Left colon (tissue), 2 donors: Measurements from ENCODE around the gene CNIH3. TPM values are rescaled to one million over a fixed set of nuclear protein-coding genes. Genes with fewer than 3 reads are reported as not detected.

Experiments
- ATAC-seq: fragments of 200-7000 bp; cut with Tn5 transposase; one replicate; pipeline ENCODE4 v1.9.1; 2020; ENCODE audit warnings: mild to moderate bottlenecking, moderate library complexity
- DNase-seq, 2 donors: peaks; one replicate each; pipeline ENCODE4 v3.0.0-alpha.2; 2020
- intact Hi-C, 2 donors: fragments of 100-400 bp; cut with DNase I in 1 of 2; cut with micrococcal nuclease in 1 of 2; formaldehyde crosslinking; loops; one replicate each; pipeline versions ENCODE4 v1.11.2 to v1.14.0; 2022; cut with DNase I, micrococcal nuclease
- total RNA-seq, 2 donors: library from RNA; stranded (reverse); fragmentation: NEBNext Ultra II Directional; extraction: Animal tissue kit (Norgen Biotek cat#: 25700); gene quantifications; one replicate each; pipeline ENCODE4 v1.2.1, GENCODE V29; 2021
- donor health status: DM: no; HTN: no; CAD: no.
- donor health status: DM: yes; HTN: yes; CAD: no.

Gene CNIH3
- total RNA-seq, 2 donors from 2014 or later = 0.95 to 1.5 TPM

GRCh38 chr1:224753491-224753890 is 137.4 kb downstream of the CNIH3 start:
- DNase-seq = no peak
- intact Hi-C loops = no loop called here
- ATAC-seq = no peak

- DNase-seq = no peak
- ATAC-seq = no peak
- intact Hi-C loops = no loop called here
Measured at GRCh38 chr1:224755586-224755985, 139.5 kb downstream of the CNIH3 start.

- ATAC-seq (no peak), DNase-seq (no peak)
- intact Hi-C loops = no loop called here
Measured at GRCh38 chr1:224757508-224757907, 141.4 kb downstream of the CNIH3 start.

GRCh38 chr1:224759135-224759534 is 143.0 kb downstream of the CNIH3 start:
- ATAC-seq (no peak), DNase-seq (no peak)
- intact Hi-C loops = no loop called here

- DNase-seq = no peak
- ATAC-seq = no peak
- intact Hi-C loops = no loop called here
Measured at GRCh38 chr1:224759681-224760091, 143.6 kb downstream of the CNIH3 start.

GRCh38 chr1:224760163-224760562 is 144.0 kb downstream of the CNIH3 start:
- no peak for ATAC-seq
- intact Hi-C loops = no loop called here
- no peak for DNase-seq

- no peak for ATAC-seq
- intact Hi-C loops = no loop called here
- no peak for DNase-seq
Measured at GRCh38 chr1:224761245-224761644, 145.1 kb downstream of the CNIH3 start.

- intact Hi-C loops = no loop called here
- DNase-seq = no peak
- ATAC-seq = no peak
Measured at GRCh38 chr1:224762046-224762445, 145.9 kb downstream of the CNIH3 start.

- no peak for ATAC-seq
- DNase-seq = no peak
- intact Hi-C loops = no loop called here
Measured at GRCh38 chr1:224762701-224763100, 146.6 kb downstream of the CNIH3 start.

GRCh38 chr1:224763126-224763775 is 147.1 kb downstream of the CNIH3 start:
- intact Hi-C loops = no loop called here
- DNase-seq (no peak), ATAC-seq (no peak)

GRCh38 chr1:224766266-224766665 is 150.1 kb downstream of the CNIH3 start:
- intact Hi-C loops = no loop called here
- ATAC-seq = no peak
- no peak for DNase-seq

- ATAC-seq (no peak), DNase-seq (no peak)
- intact Hi-C loops = no loop called here
Measured at GRCh38 chr1:224767031-224767430, 150.9 kb downstream of the CNIH3 start.

- intact Hi-C loops = no loop called here
- DNase-seq (no peak), ATAC-seq (no peak)
Measured at GRCh38 chr1:224767676-224768075, 151.6 kb downstream of the CNIH3 start.

GRCh38 chr1:224768971-224769370 is 152.9 kb downstream of the CNIH3 start:
- no peak for ATAC-seq

GRCh38 chr1:224769452-224770335 is 153.6 kb downstream of the CNIH3 start:
- ATAC-seq (no peak), DNase-seq (no peak)

More at GRCh38 chr1:224768971-224769370, 152.9 kb downstream of the CNIH3 start:
- DNase-seq = no peak
- intact Hi-C loops = no loop called here

GRCh38 chr1:224770336-224770693 is 154.2 kb downstream of the CNIH3 start:
- ATAC-seq = no peak
- no peak for DNase-seq
- intact Hi-C loops = no loop called here

More at GRCh38 chr1:224769452-224770335, 153.6 kb downstream of the CNIH3 start:
- intact Hi-C loops = no loop called here

GRCh38 chr1:224773646-224774045 is 157.5 kb downstream of the CNIH3 start:
- intact Hi-C loops = no loop called here
- DNase-seq (no peak), ATAC-seq (no peak)

GRCh38 chr1:224774378-224774777 is 158.3 kb downstream of the CNIH3 start:
- ATAC-seq (no peak), DNase-seq (no peak)
- intact Hi-C loops = no loop called here

GRCh38 chr1:224777180-224777579 is 161.1 kb downstream of the CNIH3 start:
- intact Hi-C loops = no loop called here
- ATAC-seq = no peak
- no peak for DNase-seq

GRCh38 chr1:224779536-224779935 is 163.4 kb downstream of the CNIH3 start:
- intact Hi-C loops = no loop called here
- DNase-seq (no peak), ATAC-seq (no peak)
